Activated CD8-positive, alpha-beta memory T cell treated with anti-CD3 and anti-CD28 coated beads, Interleukin-2, amount 50 U/mL, for 24 hours (primary cell): ENCODE data around the gene FOXP4.

Experiments
- DNase-seq: peaks from one replicate; pipeline ENCODE4 v3.0.0-alpha.2; 2020; ENCODE audit errors: extremely low read depth

FOXP4 gene

DNA sequence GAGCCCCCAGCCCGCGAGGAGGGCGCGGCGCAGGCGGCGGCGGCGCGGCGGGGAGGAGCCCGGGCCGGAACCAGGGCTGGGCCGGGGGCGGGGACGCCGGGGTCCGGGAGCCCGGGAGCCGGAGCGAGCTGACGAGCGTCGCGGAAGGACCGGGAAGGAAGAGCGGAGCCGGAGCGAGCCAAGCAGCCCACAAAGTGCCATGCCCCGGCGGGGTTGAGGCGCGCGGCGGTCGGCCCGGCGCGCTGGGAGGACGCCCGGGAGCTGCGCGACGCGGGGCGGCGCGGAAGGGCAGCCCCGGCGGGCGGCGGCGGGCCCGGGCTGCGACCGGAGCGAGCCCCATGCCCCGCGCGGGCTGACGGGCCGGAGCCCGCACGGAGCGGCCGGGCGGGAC is 289 bp downstream of the FOXP4 start:
- no peak for DNase-seq

- no peak for DNase-seq
Measured at GRCh38 chr6:41546866-41547798, 951 bp downstream of the FOXP4 start.

GRCh38 chr6:41547799-41548097 is 1.6 kb downstream of the FOXP4 start:
- no peak for DNase-seq

DNA sequence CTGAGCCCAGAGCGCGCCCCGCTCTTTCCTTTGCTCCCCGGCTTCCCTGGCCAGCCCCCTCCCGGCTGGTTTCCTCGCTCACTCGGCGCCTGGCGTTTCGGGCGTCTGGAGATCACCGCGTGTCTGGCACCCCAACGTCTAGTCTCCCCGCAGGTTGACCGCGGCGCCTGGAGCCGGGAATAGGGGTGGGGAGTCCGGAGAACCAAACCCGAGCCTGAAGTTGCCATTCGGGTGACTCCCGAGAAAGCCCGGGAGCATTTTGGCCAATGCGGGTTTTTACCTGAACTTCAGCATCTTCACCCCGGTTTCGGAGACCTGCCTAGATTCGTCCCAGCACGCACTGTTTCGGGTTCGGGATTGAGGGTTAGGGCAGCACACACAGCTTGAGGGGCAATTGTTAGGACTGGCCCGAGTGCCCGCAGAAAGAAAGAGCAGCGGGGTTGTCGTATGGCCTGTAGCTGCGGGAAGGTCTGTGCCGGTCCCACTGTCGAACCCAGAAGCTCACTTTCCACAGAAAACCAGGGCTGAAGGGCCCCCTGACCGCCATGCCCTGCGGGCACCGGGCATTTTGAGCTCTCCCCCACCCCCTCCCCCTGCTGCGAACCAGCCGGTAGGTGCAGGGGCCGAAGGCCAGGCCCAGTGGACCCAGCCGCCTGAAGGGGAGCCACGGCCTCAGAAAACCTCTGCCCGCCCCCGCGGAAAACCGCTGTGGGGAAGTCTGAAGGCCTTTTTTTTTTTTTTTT is 2.1 kb downstream of the FOXP4 start:
- no peak for DNase-seq

- no peak for DNase-seq
Measured at GRCh38 chr6:41548841-41549642, 2.9 kb downstream of the FOXP4 start.

- DNase-seq: no peak
Measured at GRCh38 chr6:41549673-41550072, 3.5 kb downstream of the FOXP4 start.

GRCh38 chr6:41551086-41551700 is 5.0 kb downstream of the FOXP4 start:
- no peak for DNase-seq

DNA sequence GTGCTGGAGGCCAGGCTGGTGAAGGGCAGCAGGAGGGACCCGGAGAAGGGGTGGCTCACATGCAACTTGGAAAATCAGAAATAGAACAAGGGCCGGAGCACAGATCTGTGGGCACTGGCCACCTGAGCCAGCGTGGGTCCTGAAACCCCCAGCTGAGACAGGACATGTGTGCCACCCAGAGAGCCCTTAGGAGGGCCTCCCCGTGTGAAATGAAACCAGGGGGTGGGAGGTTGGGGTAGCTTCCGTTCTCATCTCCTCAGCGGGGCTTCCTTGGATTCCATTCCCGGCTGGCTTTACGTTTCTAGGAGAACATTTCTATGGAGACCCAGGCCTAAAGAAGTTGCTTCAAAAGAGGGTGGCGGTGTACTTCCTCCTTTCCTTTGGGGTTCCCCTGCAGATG is 5.7 kb downstream of the FOXP4 start:
- DNase-seq: no peak

DNA sequence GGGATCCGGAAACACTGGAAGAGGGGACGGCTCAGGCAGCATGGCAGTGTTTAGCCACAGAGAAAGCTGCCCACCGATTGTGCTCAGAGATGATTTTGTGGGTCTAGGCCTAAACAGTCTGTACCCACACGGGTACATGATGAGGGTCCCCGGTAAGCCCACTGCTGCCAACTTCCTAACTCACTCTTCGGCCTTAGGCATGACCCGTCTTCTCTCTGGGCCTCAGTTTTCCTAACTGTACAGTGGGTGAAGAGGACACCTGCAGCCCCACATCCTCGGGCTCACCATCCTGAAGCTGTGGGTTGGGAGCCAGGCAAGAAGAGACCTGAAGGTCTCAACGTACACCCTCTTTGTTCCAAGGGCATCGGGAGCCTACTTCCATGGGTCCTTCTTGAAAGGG is 6.5 kb downstream of the FOXP4 start:
- no peak for DNase-seq

DNA sequence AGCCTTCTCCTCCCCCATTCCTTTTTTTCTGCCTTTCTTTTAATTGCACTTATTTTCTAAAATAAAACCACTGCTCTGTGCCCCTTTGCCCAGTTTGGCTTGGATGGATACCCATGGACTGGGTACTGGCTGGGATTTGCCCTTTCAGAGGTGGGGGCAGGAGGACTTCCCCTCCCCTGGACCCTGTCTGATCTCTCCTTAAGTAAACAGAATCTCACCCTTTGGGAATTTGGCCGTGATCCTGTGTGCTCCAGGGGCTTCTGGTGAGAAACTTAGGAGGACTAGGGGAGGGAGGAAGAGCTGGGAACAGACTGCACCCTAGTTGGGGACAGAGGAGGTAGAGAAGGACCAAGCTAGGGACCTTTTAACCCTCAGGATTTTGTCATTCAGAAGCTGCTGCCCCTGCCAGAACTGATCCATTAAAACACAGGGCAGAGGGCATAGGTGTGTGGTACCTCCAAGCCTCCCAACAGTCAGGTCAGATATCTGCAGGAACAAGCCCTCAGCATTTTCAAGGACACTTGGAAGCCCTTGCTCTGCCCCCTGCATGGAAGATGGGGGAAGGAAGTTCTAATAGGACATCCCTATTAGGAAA is 7.3 kb downstream of the FOXP4 start:
- no peak for DNase-seq

- DNase-seq: no peak
Measured at GRCh38 chr6:41555326-41556300, 9.4 kb downstream of the FOXP4 start.

GRCh38 chr6:41557335-41557734 is 11.2 kb downstream of the FOXP4 start:
- DNase-seq: no peak

- no peak for DNase-seq
Measured at GRCh38 chr6:41558033-41558807, 12.0 kb downstream of the FOXP4 start.

DNA sequence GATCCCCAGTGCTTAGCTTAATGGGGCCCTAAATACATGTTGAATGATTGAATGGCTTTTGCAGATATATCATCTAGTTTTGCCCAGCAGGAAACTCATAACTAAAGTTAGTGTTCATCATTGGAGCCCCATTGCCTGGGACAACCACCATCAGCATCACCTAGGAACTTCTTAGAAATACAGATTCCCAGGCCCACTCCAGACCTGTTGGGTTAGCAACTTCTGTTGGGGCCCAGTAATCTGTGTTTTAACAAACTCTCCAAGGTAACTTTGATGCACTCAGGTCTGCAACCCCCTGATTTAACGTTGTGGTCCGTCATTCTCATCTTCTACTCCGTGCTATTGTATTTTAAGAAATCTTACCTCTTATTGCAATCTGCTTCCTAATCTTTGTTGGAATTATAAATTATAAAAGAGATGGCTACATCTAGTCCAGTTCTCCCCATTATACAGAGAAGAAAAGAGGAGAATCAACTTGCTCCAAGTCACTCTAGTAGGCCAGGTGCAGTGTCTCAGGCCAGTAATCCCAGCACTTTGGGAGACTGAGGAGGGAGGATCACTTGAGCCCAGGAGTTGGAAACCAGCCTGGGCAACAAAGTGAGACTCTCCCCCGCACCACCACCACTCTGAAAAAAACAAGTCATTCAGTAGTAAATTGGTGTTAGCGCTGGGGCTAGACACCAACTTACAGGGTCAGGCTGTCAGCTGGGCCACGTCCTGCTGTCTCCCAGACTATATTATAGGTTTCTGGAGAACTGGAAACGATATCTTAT is 13.7 kb downstream of the FOXP4 start:
- DNase-seq: no peak

GRCh38 chr6:41560431-41561192 is 14.4 kb downstream of the FOXP4 start:
- DNase-seq: peak; percentile 58

GRCh38 chr6:41561416-41561815 is 15.2 kb downstream of the FOXP4 start:
- no peak for DNase-seq

GRCh38 chr6:41561931-41562911 is 16.0 kb downstream of the FOXP4 start:
- no peak for DNase-seq
